Stimulated activated CD8-positive, alpha-beta memory T cell treated with anti-CD3 and anti-CD28 coated beads, Interleukin-7, amount 100 ng/mL, for 1 hour (primary cell): ENCODE results near the gene EDEM2.
"Not testable (repeated sequence)": the region's sequence is repeated elsewhere in the genome, so short reads cannot be mapped to it uniquely, and the experiment has no call there.

Experiments used
- DNase-seq, 2 donors: peaks; one replicate each; pipeline ENCODE4 v3.0.0-alpha.2; 2020; ENCODE audit warnings: low read depth in 2 of 2

Gene EDEM2

GRCh38 chr20:35087791-35088190 lies 59.3 kb downstream of the EDEM2 start:
- DNase-seq, result no peak

- DNase-seq, result no peak
Observed at GRCh38 chr20:35087355-35087754, 59.8 kb downstream of the EDEM2 start.

GRCh38 chr20:35085477-35086225 lies 61.5 kb downstream of the EDEM2 start:
- DNase-seq, result no peak

DNA sequence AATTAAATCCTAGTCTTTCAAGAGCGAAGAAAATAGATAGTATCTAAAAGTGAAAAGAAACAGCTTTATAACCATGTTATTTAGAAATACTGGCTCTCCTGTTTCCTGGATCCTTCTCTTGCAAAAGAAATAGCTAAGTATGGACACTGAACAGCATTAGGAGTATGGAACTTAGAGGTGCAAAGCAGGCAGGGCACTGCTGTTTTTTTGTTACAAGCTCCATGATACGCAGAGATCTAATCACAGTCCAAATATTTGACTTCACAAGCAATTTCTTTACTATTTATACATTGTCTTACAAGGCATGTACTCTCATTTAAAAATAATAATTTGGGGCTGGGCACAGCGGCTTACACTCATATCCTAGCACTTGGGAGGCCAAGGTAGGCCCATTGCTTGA lies 62.1 kb downstream of the EDEM2 start:
- DNase-seq, result no peak

DNA sequence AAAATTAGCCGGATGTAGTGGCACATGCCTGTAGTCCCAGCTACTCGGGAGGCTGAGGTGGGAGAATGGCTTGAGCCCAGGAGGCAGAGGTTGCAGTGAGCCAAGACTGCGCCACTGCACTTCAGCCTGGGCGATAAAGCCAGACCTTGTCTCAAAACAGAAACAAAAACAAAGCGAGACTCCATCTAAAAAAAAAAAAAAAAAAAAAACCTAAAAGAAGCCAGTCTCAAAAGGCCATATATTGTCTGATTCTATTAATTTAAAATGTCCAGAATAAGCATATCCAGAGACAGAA lies 66.8 kb downstream of the EDEM2 start:
- not testable (repeated sequence) for DNase-seq

GRCh38 chr20:35079472-35080347 lies 67.4 kb downstream of the EDEM2 start:
- DNase-seq, result no peak

- DNase-seq, result no peak
Observed at GRCh38 chr20:35077872-35078271, 69.3 kb downstream of the EDEM2 start.

DNA sequence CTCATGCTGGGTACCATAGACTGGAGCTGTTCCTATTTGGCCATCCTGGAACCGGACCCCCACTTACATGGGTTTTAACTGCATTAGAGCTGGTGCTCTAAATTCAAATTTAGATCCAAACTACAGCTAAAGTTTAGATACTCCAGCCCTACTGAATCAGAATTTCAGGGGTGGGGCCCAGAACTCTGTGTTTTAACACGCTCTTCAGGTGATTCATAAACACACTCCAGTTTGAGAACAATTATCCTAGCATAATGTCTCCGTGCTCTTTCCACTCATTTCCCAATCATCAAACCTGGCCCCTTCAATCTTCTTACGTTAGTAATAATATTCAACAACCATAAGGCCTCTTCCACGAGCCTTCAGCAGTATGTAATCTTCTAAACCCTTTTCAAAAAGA lies 69.8 kb downstream of the EDEM2 start:
- no peak for DNase-seq

DNA sequence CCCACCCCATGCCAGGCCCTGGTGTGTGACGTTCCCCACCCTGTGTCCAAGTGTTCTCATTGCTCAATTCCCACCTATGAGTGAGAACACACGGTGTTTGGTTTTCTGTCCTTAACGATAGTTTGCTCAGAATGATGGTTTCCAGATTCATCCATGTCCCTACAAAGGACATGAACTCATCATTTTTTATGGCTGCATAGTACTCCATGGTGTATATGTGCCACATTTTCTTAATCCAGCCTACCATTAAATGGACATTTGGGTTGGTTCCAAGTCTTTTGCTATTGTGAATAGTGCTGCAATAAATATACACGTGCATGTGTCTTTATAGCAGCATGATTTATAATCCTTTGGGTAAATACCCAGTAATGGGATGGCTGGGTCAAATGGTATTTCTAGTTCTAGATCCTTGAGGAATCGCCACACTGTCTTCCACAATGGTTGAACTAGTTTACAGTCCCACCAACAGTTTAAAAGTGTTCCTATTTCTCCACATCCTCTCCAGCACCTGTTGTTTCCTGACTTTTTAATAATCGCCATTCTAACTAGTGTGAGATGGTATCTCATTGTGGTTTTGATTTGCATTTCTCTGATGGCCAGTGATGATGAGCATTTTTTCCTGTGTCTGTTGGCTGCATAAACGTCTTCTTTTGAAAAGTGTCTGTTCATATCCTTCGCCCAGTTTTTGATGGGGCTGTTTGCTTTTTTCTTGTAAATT lies 75.5 kb downstream of the EDEM2 start:
- DNase-seq, result not testable (repeated sequence)

DNA sequence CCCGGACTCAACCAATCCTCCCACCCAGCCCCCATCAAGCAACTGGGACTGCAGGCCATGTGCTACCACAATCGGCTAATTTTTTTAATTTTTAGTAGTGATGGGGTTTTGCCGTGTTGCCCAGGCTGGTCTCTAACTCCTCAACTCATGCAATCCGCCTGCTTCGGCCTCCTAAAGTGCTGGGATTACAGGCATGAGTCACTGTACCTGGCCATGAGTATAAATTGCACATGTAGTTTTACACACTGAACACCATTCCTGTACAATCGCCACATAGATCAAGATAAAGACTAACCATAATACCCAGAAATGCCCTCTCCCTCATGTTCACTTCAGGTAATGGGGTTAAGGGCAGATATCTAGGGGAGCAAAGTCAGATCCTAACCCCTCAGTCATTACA lies 80.9 kb downstream of the EDEM2 start:
- no peak for DNase-seq
